Stimulated activated CD4-positive, alpha-beta T cell treated with anti-CD3 and anti-CD28 coated beads, Interleukin-12 subunit alpha, Interleukin-12 subunit beta, amount 100 ng/mL, for 24 hours (primary cell): ENCODE measurements around the gene SH3PXD2A.

ENCODE experiments used
- DNase-seq, 2 experiments: peaks; one replicate each; pipeline ENCODE4 v3.0.0-alpha.2; 2020; ENCODE audit warnings: low read depth in 2 of 2

The SH3PXD2A gene

GRCh38 chr10:103545366-103545765 is 310.0 kb downstream of the SH3PXD2A start:
- no peak for DNase-seq

DNA sequence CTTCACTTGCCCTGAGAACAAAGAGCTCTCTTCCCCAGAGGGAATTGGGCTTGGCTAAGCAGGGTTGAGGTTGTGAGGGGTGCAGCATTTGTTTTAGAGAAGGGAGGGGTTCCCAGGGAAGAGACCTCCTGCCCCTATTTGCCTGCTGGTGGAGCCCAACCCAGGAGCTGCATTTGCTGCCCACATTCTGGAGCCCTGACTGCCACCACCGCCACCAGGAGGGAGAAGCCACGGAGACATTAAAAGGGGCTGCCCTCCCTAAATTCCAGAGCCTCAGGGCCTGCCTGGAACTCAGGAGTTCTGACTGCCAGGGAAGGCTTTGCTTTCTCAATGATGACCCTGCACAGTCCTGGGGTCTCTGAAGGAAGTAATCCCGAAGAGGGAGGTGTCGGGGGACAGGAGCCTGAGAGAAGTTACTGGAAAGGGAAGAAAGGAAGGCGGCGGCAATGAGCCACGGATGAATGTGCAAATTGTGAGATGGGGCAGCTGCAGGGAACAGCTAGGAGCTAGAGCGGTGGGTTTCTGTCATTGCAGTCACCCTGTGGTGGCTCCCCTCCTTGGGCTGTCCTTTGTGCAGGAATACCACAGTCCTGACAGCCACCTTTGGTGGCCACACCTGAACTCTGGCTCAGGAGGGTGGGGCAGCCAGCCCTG is 310.6 kb downstream of the SH3PXD2A start:
- no peak for DNase-seq
